Raji (cell line): ENCODE measurements around the gene KIAA1755.

Experiments used
- POLR2A ChIP-seq: IDR thresholded peaks from 2 replicates; pipeline ENCODE4 v1.6.1; 2011; ENCODE audit warnings: low read depth, low read length, control low read depth; ENCODE audit not compliant: insufficient read depth

KIAA1755 gene

DNA sequence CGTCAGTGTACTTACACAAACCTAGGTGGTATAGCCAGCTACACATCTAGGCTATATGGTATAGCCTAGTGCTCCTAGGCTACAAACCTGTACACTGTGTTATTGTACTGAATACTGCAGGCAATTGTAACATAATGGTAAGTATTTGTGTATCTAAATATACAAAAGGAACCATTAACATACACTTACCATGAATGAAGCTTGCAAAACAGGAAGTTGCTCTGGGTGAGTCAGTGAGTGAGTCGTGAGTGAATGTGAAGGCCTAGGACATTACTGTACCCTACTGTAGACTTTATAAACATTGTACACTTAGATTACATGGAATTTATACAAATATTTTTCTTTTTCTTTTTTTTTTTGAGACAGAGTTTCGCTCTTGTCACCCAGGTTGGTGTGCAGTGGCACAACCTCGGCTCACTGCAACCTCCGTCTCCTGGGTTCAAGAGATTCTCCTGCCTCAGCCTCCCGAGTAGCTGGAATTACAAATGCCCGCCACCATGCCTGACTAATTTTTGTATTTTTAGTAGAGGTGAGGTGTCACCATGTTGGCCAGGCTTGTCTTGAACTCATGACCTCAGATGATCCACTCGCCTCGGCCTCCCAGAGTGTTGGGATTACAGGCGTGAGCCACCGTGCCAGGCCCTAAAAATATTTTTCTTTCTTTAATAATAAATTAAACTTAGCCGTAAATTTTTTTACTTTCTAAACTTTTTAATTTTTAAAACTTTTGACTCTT is 15.4 kb upstream of the KIAA1755 start:
- TF ChIP-seq POLR2A: no peak

DNA sequence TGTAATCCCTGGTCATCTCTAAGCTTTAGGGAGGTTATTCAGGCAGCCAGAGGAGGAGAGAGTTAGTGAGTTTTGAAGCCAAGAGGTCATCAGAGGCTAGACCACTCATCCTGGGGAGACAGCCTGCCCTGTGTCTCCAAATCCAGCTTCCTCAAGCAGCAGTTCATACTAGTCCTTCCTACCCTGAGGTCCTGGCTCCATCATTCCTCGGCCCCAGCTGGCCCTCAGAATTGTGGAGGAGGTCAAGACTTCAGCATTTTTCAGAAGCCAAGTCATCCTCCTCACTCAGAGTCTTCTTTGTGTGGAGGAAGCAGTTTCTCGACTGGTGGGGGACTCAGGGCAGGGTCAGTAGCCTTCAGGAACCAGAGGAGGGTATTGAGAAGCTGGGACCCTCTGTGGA is 12.4 kb upstream of the KIAA1755 start:
- no peak for TF ChIP-seq POLR2A

DNA sequence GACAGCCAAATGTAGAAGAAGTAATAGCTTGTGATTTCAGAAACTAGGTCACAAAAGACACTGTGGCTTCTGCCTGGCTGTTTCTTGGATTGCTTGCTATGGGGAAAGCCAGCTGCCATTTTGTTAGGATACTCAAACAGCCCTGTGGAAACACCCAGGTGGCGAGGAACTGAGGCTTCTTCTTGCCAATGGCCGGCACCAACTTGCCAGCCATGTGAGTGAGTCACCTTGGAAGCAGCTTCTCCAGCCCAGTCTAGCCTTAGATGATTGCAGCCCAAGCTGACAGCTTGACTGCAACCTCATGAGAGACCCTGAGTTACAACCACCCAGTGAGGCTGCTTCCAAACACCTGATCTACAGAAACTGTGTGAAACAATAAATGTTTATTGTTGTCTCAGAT is 11.9 kb upstream of the KIAA1755 start:
- no peak for TF ChIP-seq POLR2A

DNA sequence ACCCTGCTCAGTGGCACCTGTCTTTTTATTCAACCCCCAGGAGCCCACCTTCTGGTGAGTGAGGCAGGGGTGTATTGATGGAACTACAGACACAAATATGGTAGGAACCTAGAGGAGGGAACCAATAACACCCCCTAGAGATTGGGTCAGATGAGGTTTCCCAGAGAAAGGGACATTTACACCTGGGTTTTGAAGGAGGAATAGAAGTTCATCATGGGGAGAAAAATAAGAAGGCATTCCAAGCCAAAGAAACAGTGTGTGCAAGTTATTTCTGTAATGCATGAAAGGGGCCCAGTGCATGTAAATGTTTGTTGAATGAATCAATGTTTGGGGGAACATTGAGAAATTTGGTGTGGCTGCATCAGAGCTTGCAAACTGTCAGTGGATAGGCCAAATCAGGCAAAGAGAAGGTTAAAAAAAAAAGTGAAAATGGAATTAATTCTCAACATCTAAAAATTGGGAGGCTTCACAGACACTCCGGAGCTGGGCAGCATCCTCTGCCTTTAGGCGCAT is 11.1 kb upstream of the KIAA1755 start:
- no peak for TF ChIP-seq POLR2A

DNA sequence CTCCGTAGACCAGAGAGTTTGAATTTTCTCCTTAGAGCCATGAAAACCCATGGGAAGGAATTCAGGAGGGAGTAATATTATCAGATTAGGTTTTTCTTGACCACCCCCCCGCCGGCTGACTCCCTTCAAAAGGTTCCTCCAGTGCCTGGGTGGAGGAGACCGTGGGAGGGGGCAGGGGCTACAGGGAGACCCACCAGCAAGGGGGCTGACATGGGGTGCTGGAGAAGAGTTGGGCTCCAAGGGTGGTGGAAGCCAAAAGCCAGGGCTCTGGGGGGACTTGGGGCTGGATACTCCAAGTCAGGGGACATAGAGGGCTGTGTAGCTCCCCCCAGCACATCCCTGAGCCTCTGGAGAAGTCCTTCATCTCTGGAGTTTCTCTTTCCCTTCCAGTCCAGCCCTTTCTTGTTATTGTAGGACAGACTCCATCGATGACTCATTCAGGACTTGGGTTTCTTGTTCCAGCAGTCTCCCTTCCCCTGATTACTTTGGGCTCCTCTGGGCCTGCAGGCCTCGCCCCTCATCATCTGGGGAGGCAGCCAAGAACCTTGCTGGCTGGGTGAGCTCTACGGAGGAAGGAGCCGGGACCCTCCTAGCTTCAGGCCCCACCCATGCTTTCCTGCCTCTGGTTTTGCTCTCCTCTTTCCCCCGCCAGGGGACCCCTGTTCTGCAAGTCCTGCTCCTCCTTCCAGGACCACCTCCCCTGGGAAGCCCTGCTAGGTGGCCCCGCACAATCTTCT is 10.5 kb upstream of the KIAA1755 start:
- no peak for TF ChIP-seq POLR2A

DNA sequence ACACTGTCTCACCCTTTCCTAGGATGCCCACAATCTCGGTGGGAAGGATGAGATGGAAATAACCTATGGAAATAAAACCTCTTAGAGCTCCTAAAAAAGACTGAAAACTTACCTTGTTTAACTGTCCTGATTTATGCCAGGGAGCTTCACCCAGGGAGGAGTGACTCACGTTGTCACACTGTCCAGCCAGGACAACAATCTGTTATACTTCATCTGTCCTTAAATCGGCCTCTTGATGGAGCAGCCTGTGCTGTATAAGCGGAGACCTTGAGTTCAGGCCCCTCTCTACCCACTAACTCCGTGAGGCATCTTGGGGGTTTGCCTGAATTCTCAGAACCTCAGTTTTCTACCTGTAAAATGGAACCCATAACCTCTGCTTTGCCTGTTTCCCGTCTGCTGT is 9.2 kb upstream of the KIAA1755 start:
- no peak for TF ChIP-seq POLR2A

DNA sequence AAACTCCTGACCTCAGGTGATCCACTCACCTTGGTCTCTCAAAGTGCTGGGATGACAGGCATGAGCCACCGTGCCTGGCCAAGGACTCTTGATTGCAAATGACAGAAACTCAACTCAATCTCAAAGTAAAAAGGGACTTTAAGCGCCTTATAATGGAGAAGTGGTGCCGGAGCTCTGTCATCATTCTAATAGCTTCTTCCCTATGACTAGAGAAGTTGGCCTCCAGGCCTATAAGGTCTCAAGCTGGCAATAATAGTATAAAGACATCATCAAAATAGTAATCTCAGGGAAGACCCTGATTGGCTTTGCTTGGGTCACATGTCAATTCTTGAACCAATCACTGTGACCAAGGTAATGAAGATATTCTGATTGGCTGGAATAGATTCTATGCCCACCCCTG is 8.5 kb upstream of the KIAA1755 start:
- no peak for TF ChIP-seq POLR2A

DNA sequence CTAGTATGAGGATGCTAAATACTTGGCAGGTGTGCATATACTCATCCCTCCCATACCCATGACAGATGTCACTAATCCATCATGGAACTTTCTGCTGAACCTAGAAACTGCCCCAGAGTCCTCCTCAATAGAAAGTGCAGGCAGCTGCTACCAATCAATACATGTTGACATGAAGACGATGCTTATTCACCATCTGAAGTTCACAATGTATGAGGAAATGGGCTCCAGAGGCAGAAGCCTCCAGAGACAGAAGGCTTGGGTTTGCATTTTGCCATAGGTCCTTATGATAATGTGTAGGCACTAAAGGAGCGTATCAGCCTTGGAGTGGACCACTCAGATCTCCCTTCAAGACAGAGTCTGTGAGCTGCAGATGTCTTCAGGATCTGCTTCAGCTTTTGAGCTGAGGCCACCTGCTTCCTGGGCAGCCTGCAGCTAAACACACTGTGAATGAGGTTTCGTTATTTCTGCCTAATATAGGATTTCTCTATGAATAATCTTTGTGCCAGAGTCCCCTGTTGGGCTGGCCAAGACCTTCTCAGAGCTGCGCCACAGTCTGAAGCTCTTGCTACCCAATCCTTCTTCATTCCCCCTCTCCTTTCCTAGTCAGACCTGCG is 7.5 kb upstream of the KIAA1755 start:
- no peak for TF ChIP-seq POLR2A

DNA sequence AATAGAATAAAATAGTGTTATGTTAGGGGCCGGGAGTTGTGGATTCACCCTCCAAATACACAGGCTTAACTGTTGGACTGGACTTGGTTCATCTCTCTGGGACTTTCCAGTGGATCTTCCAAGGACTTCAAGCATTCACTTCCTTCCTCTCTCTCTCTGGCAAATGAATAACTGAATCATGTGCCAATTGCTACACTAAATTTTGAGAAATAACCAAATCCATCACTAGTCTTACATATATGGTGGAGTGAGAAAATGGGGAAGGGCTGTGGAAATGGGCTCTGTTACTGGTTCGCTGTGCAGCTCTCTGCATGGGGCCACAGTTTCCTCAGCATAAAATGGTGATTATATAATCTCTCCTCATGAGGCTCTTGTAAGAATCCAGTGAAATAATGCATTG is 6.8 kb upstream of the KIAA1755 start:
- TF ChIP-seq POLR2A: no peak

DNA sequence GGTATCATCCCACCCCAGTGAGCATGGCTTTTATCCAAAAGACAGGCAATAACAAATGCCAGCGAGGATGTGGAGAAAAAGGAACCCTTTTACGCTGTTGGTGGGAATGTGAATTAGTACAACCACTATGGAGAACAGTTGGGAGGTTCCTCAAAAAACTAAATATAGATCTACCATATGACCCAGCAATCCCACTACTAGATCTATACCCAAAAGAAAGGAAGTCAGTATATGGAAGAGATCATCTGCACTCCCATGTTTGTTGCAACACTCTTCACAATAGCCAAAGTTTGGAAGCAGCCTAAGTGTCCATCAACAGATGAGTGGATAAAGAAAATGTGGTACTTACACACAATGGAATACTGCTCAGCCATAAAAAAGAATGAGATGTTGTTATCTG is 5.9 kb upstream of the KIAA1755 start:
- no peak for TF ChIP-seq POLR2A

DNA sequence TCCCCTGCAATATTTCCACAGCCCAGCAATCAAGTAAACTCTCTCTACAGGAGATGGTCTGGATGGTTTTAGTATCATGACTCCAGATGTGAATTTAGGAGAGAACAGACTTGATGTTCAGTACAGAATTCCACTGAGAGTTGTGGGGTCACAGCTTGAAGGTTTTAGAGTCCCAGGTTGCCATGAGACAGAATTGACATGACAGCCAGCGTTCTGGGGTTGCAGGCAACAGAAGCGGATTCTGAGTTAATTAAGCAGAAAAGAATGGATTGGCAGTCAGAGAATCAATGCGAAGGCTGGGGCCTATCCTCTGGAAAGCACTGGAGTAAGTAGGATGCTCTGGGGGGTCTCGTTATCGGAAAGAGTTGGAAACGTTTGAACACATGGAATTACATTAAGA is 2.4 kb upstream of the KIAA1755 start:
- TF ChIP-seq POLR2A: no peak

DNA sequence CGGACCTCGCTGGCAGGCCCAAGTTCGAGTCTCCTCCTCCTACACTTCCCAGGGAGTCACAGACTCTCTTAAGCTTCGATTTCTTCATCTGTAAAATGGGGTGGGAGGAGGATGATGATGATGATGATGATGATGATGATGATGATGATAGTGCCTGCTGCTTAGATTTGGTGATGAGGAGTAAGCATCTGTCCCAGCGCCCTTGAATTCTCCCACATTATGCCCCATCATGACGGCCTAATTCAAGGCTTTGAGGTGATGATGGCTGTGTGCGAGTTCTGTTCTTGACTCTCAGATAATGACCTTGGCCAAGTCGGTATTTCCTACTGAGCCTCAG is 487 bp upstream of the KIAA1755 start:
- TF ChIP-seq POLR2A: no peak

DNA sequence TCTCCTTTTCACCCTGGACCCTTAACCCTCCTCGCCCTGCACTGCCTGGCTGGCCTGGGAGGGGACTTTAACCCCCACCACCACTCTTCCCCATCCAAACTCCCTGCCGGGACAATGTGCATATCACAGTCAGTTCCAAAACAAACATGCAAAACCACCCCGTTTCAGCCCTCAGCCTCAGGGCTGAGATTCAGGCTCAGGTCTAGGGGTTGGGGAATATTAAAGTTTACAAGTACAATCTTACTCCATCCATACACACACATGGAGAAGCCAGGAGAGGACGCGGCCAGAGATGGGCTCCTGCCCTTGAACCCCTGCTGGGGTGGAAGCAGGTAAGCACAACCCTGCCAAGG is 534 bp downstream of the KIAA1755 start:
- TF ChIP-seq POLR2A: no peak

DNA sequence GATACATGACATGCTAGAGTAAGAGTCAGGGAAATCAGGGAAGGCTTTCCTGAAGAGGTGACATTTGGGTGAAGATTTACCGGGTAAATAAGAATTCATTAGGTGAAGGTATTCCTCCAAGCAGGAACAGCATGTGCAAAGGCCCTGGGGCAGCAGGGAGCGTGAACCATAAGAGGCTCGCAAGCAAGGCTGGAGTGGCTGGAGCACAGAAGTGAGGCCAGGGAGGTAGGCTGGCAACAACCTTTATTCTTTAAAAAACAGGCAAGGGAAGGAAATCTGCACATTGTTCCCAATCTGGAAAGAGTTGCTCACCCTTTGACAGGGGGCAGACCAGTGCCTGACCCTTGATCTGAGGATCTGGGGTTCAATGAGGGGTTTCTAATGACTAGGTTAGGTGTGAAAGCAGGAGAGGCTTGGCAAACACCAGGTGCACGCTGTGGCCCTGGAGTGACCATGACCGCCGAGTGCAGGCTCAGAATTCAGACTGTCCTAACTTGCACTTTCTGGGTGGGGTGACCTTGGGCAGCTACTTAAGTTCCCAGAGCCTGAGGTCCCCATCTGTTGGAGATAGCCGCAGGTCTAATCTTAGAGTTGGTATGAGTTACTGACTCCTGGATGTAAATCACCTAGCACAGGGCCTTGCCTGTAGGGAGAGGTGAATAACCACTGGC is 1.9 kb downstream of the KIAA1755 start:
- TF ChIP-seq POLR2A: no peak

DNA sequence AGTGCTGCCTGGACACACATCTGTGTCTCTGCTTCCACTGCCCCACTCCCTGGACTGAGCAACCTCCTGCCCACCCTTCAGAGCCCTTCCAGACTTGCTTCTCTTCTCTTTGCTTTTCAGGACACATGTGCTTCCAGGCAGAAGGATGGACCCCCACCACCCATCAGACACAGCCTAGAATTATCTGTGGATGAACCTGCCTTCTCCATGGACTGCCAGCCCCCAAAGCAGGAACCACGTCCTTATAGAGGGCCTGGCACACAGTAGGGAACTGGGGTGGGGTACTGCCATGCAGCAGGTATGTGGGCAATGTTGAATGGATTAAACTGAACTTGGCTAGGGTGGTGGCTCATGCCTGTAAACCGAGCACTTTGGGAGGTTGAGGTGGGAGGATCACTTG is 3.6 kb downstream of the KIAA1755 start:
- no peak for TF ChIP-seq POLR2A

DNA sequence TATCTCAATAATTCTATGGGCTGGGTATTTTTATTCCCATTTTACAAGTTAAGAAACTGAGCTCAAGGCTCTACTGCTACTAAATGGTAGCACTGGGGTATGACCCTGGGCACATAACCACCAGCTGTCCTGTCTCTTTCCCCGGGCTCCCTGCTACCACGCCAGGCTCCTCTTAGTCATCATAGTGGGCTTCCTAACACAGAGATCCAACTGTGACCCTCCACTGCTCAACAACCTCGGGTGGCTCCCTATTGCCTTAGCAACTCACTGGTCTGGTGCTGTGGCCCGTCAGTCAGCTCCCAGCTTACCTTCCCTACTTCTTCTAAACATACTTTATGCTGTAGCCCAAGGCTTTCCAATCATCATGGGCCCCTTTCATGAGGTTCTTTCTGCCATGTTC is 4.5 kb downstream of the KIAA1755 start:
- TF ChIP-seq POLR2A: no peak
